ENCODE measurements around the gene ALX3. TPM values are rescaled to one million over a fixed set of nuclear protein-coding genes. Genes with fewer than 3 reads are reported as not detected.

Gene ALX3
- total RNA-seq, 3 donors from 2014 or later (not counting 1 experiment from before 2014, with no cell fraction given): not detected

DNA sequence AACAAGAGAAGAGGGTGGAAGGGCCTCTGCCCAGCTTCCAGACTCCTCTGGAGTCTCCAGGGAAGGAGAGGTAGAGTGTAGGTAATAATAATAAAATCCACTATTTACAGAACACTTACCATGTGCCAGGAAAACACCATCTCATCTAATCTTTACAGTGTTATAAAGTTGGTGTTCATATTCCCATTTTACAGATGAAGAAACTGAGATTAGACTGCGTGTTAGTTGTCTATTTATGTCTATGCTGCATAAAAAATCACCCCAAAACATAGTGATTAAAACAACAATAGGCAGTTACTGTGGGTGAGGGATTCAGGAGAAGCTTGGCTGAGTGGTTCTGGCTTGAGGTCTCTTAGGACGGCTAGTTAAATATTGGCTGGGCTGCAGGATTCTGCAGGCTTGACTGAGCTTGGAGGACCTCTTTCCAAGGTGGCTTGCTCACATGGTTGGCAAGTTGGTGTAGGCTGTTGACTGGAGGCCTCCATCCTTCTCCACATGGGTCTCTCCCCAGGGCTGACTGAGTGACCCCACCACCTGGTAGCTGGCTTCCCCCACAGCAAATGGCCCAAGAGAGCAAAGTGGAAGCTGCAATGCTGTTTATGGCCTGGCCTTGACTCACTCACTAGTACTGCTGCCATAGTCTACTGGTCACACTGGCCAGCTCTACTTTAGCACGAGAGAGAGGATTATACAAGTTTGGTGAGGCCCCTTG, 6.5 kb upstream of the ALX3 start:
- Mint-ChIP-seq H3K9me3 (no peaks in the 10 kb centered on the region), H3K27me3 (ENCODE audit: low read depth in 2 of 2) (peaks cover 30 to 76% of the 10 kb centered on the region in 2 donors), H3K4me3 (no peak overlapping the region), H3K36me3 (no peaks in the 10 kb centered on the region), H3K4me1 (no peaks in the 10 kb centered on the region), H3K27ac (no peak overlapping the region)
- intact Hi-C loops (cut with micrococcal nuclease): no loop called here
- DNase-seq (no peak), ATAC-seq (no peak)
- WGBS (ENCODE audit: insufficient coverage): 97% methylated on average over 2 of the region's 3 CpGs
- H3K27me3 ChIP-seq (ENCODE audit: control insufficient read depth, insufficient read depth, low read length): peaks cover 1% of the 10 kb centered on the region
- no peaks in the 10 kb centered on the region for H3K36me3 ChIP-seq (ENCODE audit: control insufficient read depth, insufficient read depth, low read length)
- H3K4me3 ChIP-seq (ENCODE audit: low read length): no peak overlapping the region
- TF ChIP-seq, protein P1, sequence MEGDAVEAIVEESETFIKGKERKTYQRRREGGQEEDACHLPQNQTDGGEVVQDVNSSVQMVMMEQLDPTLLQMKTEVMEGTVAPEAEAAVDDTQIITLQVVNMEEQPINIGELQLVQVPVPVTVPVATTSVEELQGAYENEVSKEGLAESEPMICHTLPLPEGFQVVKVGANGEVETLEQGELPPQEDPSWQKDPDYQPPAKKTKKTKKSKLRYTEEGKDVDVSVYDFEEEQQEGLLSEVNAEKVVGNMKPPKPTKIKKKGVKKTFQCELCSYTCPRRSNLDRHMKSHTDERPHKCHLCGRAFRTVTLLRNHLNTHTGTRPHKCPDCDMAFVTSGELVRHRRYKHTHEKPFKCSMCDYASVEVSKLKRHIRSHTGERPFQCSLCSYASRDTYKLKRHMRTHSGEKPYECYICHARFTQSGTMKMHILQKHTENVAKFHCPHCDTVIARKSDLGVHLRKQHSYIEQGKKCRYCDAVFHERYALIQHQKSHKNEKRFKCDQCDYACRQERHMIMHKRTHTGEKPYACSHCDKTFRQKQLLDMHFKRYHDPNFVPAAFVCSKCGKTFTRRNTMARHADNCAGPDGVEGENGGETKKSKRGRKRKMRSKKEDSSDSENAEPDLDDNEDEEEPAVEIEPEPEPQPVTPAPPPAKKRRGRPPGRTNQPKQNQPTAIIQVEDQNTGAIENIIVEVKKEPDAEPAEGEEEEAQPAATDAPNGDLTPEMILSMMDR (IDR thresholded peaks at IDR 0.05): no peak
- H3K27ac ChIP-seq (ENCODE audit: low read length): no peak overlapping the region
- no peaks in the 10 kb centered on the region for H3K9me3 ChIP-seq (ENCODE audit: control insufficient read depth, insufficient read depth, low read length)
- H3K4me1 ChIP-seq (ENCODE audit: control insufficient read depth, insufficient read depth, low read length): no peaks in the 10 kb centered on the region

DNA sequence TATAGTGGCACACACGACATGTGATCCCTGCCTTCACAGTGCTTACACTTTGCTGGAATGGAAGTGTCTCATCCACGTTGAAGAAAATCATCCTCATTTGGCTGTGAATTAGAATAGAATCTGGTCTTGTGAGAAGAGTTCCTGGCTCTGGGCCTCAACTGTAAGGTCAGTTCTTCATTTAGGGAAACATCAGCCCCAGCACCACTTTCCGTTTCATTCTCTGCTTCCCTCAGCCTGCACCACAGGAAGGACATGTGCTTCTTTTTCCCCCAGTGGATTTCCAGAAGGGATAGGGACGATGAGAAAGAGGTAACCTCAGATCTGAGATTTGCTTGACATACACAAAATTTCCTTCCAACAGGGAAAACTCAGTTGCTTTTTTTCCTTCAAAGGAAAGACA, 3.7 kb upstream of the ALX3 start:
- peaks cover 0 to 3% of the 10 kb centered on the region in 2 donors for H3K4me1 Mint-ChIP-seq
- peaks cover 39 to 75% of the 10 kb centered on the region in 2 donors for H3K27me3 Mint-ChIP-seq (ENCODE audit: low read depth in 2 of 2)
- H3K4me3 Mint-ChIP-seq: no peak overlapping the region

DNA sequence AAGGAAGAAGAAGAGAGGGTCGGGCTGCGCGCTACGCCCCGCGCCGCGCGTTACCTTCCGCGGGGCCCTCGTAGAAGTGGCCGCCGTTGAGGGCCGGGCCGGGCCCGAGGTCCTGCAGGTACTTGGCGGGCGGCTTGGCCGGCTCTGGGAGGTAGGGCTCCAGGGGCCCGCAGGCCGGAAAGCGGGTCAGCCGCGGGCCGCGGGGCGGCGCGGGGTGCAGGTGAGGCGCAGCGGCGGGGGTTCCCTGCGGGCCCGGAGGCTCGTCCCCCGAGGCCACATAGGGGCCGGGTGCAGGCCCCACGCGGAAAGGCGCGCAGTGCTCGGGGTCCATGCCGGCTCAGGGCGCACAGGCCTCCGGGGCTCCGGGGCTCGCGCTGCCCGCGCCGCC, 196 bp downstream of the ALX3 start:
- Mint-ChIP-seq H3K27me3 (ENCODE audit: low read depth in 2 of 2) (peaks cover 41 to 73% of the 10 kb centered on the region in 2 donors), H3K4me1 (peaks cover 7 to 17% of the 10 kb centered on the region in 2 donors), H3K4me3 (no peak overlapping the region), H3K36me3 (no peaks in the 10 kb centered on the region), H3K9me3 (no peaks in the 10 kb centered on the region), H3K27ac (no peak overlapping the region)
- Histone ChIP-seq H3K27ac (ENCODE audit: low read length) (no peak overlapping the region), H3K4me3 (ENCODE audit: low read length) (no peak overlapping the region), H3K4me1 (ENCODE audit: control insufficient read depth, insufficient read depth, low read length) (peaks cover 21% of the 10 kb centered on the region), H3K27me3 (ENCODE audit: control insufficient read depth, insufficient read depth, low read length) (peaks cover 39% of the 10 kb centered on the region), H3K9me3 (ENCODE audit: control insufficient read depth, insufficient read depth, low read length) (no peaks in the 10 kb centered on the region), H3K36me3 (ENCODE audit: control insufficient read depth, insufficient read depth, low read length) (no peaks in the 10 kb centered on the region)
- no peak for DNase-seq
- WGBS (ENCODE audit: insufficient coverage): 1% methylated on average over 52 of the region's 52 CpGs
- intact Hi-C loops (cut with micrococcal nuclease): no loop called here
- peak in 1 of 3 donors; percentile 14 for ATAC-seq
- TF ChIP-seq, protein P1 (IDR thresholded peaks at IDR 0.05): no peak

More for the DNA sequence above, 3.7 kb upstream of the ALX3 start:
- Mint-ChIP-seq H3K27ac (no peak overlapping the region), H3K36me3 (no peaks in the 10 kb centered on the region), H3K9me3 (no peaks in the 10 kb centered on the region)
- TF ChIP-seq, protein P1 (IDR thresholded peaks at IDR 0.05): no peak
- DNase-seq: no peak
- Histone ChIP-seq H3K27me3 (ENCODE audit: control insufficient read depth, insufficient read depth, low read length) (peaks cover 18% of the 10 kb centered on the region), H3K4me3 (ENCODE audit: low read length) (no peak overlapping the region), H3K36me3 (ENCODE audit: control insufficient read depth, insufficient read depth, low read length) (no peaks in the 10 kb centered on the region), H3K4me1 (ENCODE audit: control insufficient read depth, insufficient read depth, low read length) (peaks cover 10% of the 10 kb centered on the region), H3K27ac (ENCODE audit: low read length) (no peak overlapping the region), H3K9me3 (ENCODE audit: control insufficient read depth, insufficient read depth, low read length) (no peaks in the 10 kb centered on the region)
- intact Hi-C loops (cut with micrococcal nuclease): no loop called here
- WGBS (ENCODE audit: insufficient coverage): 58% methylated on average over 3 of the region's 4 CpGs
- ATAC-seq: no peak

Data from natural killer cell (primary cell).